ENCODE measurements around the gene RAD52. TPM values are rescaled to one million over a fixed set of nuclear protein-coding genes. Genes with fewer than 3 reads are reported as not detected.
A peak's percentile ranks its signal among the peaks of the same experiment; 100 is the strongest.

RAD52 gene
- total RNA-seq, 5 donors from 2014 or later (not counting 1 experiment from before 2014, with no cell fraction given), result 12.7 to 28.4 (median 18.3) TPM

GRCh38 chr12:902581-902980 is 46.9 kb downstream of the RAD52 start:
- H3K27me3 Mint-ChIP-seq, result no peaks in the 10 kb centered on the region
- no peak overlapping the region for H3K4me3 ChIP-seq (ENCODE audit: control insufficient read depth in 1 of 2, extremely low read depth in 1 of 2, low read length in 1 of 2)
- no peak overlapping the region for H3K27ac ChIP-seq (ENCODE audit: low read length)
- ATAC-seq (replicated peaks in 1 of 4) (no peak), DNase-seq (no peak)
- WGBS (ENCODE audit: insufficient coverage), result no CpG with 5 or more reads among the region's 3 CpGs
- peak overlapping the region; percentile 50 to 65 for H3K27ac Mint-ChIP-seq
- H3K27me3 ChIP-seq (replicated peaks in 1 of 2; ENCODE audit: control insufficient read depth in 2 of 2, extremely low read depth in 1 of 2, insufficient read depth in 2 of 2, low read length in 1 of 2), result no peaks in the 10 kb centered on the region
- peaks cover 23 to 37% (median 35%) of the 10 kb centered on the region in 3 donors for H3K4me1 Mint-ChIP-seq
- no peaks in the 10 kb centered on the region for H3K9me3 ChIP-seq
- H3K36me3 Mint-ChIP-seq, result peaks cover 69% of the 10 kb centered on the region
- H3K4me1 ChIP-seq (ENCODE audit: control insufficient read depth in 1 of 2, extremely low read depth in 1 of 2, insufficient read depth in 2 of 2, low read length in 2 of 2), result peaks cover 2% of the 10 kb centered on the region in 2 experiments
- no peaks in the 10 kb centered on the region for H3K9me3 Mint-ChIP-seq
- H3K36me3 ChIP-seq (ENCODE audit: control insufficient read depth in 2 of 2, extremely low read depth in 1 of 2, insufficient read depth in 1 of 2, low read length in 1 of 2), result peaks cover 16 to 96% of the 10 kb centered on the region in 2 donors
- ChIA-PET CTCF (interaction anchor here in 1 of 2 donors (1.0 kb wide), 1 partner anchor 703 kb away, joined by 3 read pairs; no protein-coding TSS in a partner anchor), POLR2A (no interaction called here)
- no peak overlapping the region for H3K4me3 Mint-ChIP-seq

GRCh38 chr12:897386-897785 is 52.1 kb downstream of the RAD52 start:
- ChIA-PET CTCF (no interaction called here), POLR2A (no interaction called here)
- no peaks in the 10 kb centered on the region for H3K27me3 Mint-ChIP-seq
- peaks cover 56% of the 10 kb centered on the region for H3K36me3 Mint-ChIP-seq
- peaks cover 18 to 82% of the 10 kb centered on the region in 2 donors for H3K36me3 ChIP-seq (ENCODE audit: control insufficient read depth in 2 of 2, extremely low read depth in 1 of 2, insufficient read depth in 1 of 2, low read length in 1 of 2)
- H3K9me3 Mint-ChIP-seq, result no peaks in the 10 kb centered on the region
- H3K27ac ChIP-seq (ENCODE audit: low read length), result no peak overlapping the region
- no peaks in the 10 kb centered on the region for H3K27me3 ChIP-seq (replicated peaks in 1 of 2; ENCODE audit: control insufficient read depth in 2 of 2, extremely low read depth in 1 of 2, insufficient read depth in 2 of 2, low read length in 1 of 2)
- no peaks in the 10 kb centered on the region for H3K4me1 ChIP-seq (ENCODE audit: control insufficient read depth in 1 of 2, extremely low read depth in 1 of 2, insufficient read depth in 2 of 2, low read length in 2 of 2)
- WGBS (ENCODE audit: insufficient coverage), result 100% methylated on average over 3 of the region's 4 CpGs
- no peaks in the 10 kb centered on the region for H3K9me3 ChIP-seq
- DNase-seq (no peak), ATAC-seq (replicated peaks in 1 of 4) (no peak)
- H3K4me1 Mint-ChIP-seq, result peaks cover 0 to 3% (median 0%) of the 10 kb centered on the region in 3 donors
- no peak overlapping the region for H3K4me3 Mint-ChIP-seq
- peak overlapping the region in 1 of 2 donors; percentile 12 for H3K27ac Mint-ChIP-seq
- no peak overlapping the region for H3K4me3 ChIP-seq (ENCODE audit: control insufficient read depth in 1 of 2, extremely low read depth in 1 of 2, low read length in 1 of 2)

- H3K4me3 ChIP-seq (ENCODE audit: control insufficient read depth in 1 of 2, extremely low read depth in 1 of 2, low read length in 1 of 2), result no peak overlapping the region
- POLR2A ChIA-PET, result interaction anchor here in 1 of 2 donors (0.5 kb wide), 1 partner anchor 22 kb away, joined by 4 read pairs; no protein-coding TSS in a partner anchor
- no peaks in the 10 kb centered on the region for H3K4me1 ChIP-seq (ENCODE audit: control insufficient read depth in 1 of 2, extremely low read depth in 1 of 2, insufficient read depth in 2 of 2, low read length in 2 of 2)
- WGBS (ENCODE audit: insufficient coverage), result 97% methylated on average over 3 of the region's 4 CpGs
- Mint-ChIP-seq H3K4me1 (peaks cover 0 to 2% (median 0%) of the 10 kb centered on the region in 3 donors), H3K36me3 (peaks cover 49% of the 10 kb centered on the region), H3K4me3 (no peak overlapping the region), H3K27ac (no peak overlapping the region), H3K27me3 (no peaks in the 10 kb centered on the region), H3K9me3 (no peaks in the 10 kb centered on the region)
- CTCF ChIA-PET, result no interaction called here
- no peaks in the 10 kb centered on the region for H3K9me3 ChIP-seq
- H3K27ac ChIP-seq (ENCODE audit: low read length), result no peak overlapping the region
- H3K27me3 ChIP-seq (replicated peaks in 1 of 2; ENCODE audit: control insufficient read depth in 2 of 2, extremely low read depth in 1 of 2, insufficient read depth in 2 of 2, low read length in 1 of 2), result no peaks in the 10 kb centered on the region
- peaks cover 18 to 75% of the 10 kb centered on the region in 2 donors for H3K36me3 ChIP-seq (ENCODE audit: control insufficient read depth in 2 of 2, extremely low read depth in 1 of 2, insufficient read depth in 1 of 2, low read length in 1 of 2)
- DNase-seq (no peak), ATAC-seq (replicated peaks in 1 of 4) (no peak)
These were observed 53.5 kb downstream of the RAD52 start for GRCh38 chr12:896031-896430.

GRCh38 chr12:894226-894625 is 55.3 kb downstream of the RAD52 start:
- Mint-ChIP-seq H3K4me3 (no peak overlapping the region), H3K36me3 (peaks cover 45% of the 10 kb centered on the region), H3K9me3 (no peaks in the 10 kb centered on the region), H3K4me1 (peaks cover 0 to 2% (median 0%) of the 10 kb centered on the region in 3 donors), H3K27ac (peak overlapping the region in 1 of 2 donors; percentile 11), H3K27me3 (no peaks in the 10 kb centered on the region)
- POLR2A ChIA-PET, result interaction anchor here in 1 of 2 donors (0.6 kb wide), 1 partner anchor 692 kb away, joined by 9 read pairs; no protein-coding TSS in a partner anchor
- CTCF ChIA-PET, result interaction anchor here in 1 of 2 donors (0.5 kb wide), 1 partner anchor 1976 kb away, joined by 6 read pairs; no protein-coding TSS in a partner anchor
- peaks cover 12 to 71% of the 10 kb centered on the region in 2 donors for H3K36me3 ChIP-seq (ENCODE audit: control insufficient read depth in 2 of 2, extremely low read depth in 1 of 2, insufficient read depth in 1 of 2, low read length in 1 of 2)
- no peaks in the 10 kb centered on the region for H3K4me1 ChIP-seq (ENCODE audit: control insufficient read depth in 1 of 2, extremely low read depth in 1 of 2, insufficient read depth in 2 of 2, low read length in 2 of 2)
- no peak for DNase-seq
- no peak overlapping the region for H3K4me3 ChIP-seq (ENCODE audit: control insufficient read depth in 1 of 2, extremely low read depth in 1 of 2, low read length in 1 of 2)
- ATAC-seq (replicated peaks in 1 of 4), result no peak
- no peaks in the 10 kb centered on the region for H3K27me3 ChIP-seq (replicated peaks in 1 of 2; ENCODE audit: control insufficient read depth in 2 of 2, extremely low read depth in 1 of 2, insufficient read depth in 2 of 2, low read length in 1 of 2)
- H3K27ac ChIP-seq (ENCODE audit: low read length), result no peak overlapping the region
- H3K9me3 ChIP-seq, result no peaks in the 10 kb centered on the region

GRCh38 chr12:886206-886605 is 63.3 kb downstream of the RAD52 start:
- Mint-ChIP-seq H3K36me3 (peaks cover 72% of the 10 kb centered on the region), H3K27ac (peak overlapping the region in 1 of 2 donors; percentile 19), H3K27me3 (no peaks in the 10 kb centered on the region), H3K9me3 (no peaks in the 10 kb centered on the region), H3K4me1 (no peaks in the 10 kb centered on the region), H3K4me3 (no peak overlapping the region)
- no peaks in the 10 kb centered on the region for H3K4me1 ChIP-seq (ENCODE audit: control insufficient read depth in 1 of 2, extremely low read depth in 1 of 2, insufficient read depth in 2 of 2, low read length in 2 of 2)
- H3K9me3 ChIP-seq, result no peaks in the 10 kb centered on the region
- H3K36me3 ChIP-seq (ENCODE audit: control insufficient read depth in 2 of 2, extremely low read depth in 1 of 2, insufficient read depth in 1 of 2, low read length in 1 of 2), result peaks cover 23 to 92% of the 10 kb centered on the region in 2 donors
- 83% methylated on average over 1 of the region's 2 CpGs for WGBS (ENCODE audit: insufficient coverage)
- ChIA-PET CTCF (no interaction called here), POLR2A (interaction anchor here in 1 of 2 donors (0.6 kb wide), 1 partner anchor 12 kb away, joined by 3 read pairs; no protein-coding TSS in a partner anchor)
- H3K27me3 ChIP-seq (replicated peaks in 1 of 2; ENCODE audit: control insufficient read depth in 2 of 2, extremely low read depth in 1 of 2, insufficient read depth in 2 of 2, low read length in 1 of 2), result no peaks in the 10 kb centered on the region
- H3K4me3 ChIP-seq (ENCODE audit: control insufficient read depth in 1 of 2, extremely low read depth in 1 of 2, low read length in 1 of 2), result no peak overlapping the region
- no peak overlapping the region for H3K27ac ChIP-seq (ENCODE audit: low read length)
- no peak for ATAC-seq (replicated peaks in 1 of 4)
- DNase-seq, result no peak

- ATAC-seq (replicated peaks in 1 of 4) (no peak), DNase-seq (no peak)
- H3K9me3 Mint-ChIP-seq, result no peaks in the 10 kb centered on the region
- 91% methylated on average over 1 of the region's 2 CpGs for WGBS (ENCODE audit: insufficient coverage)
- peak overlapping the region in 1 of 2 donors; percentile 71 for H3K27ac Mint-ChIP-seq
- ChIA-PET CTCF (no interaction called here), POLR2A (interaction anchor here (0.6 to 0.9 kb wide), 2 partner anchors 13 to 20 kb away, joined by 3 read pairs; no protein-coding TSS in a partner anchor)
- no peaks in the 10 kb centered on the region for H3K27me3 Mint-ChIP-seq
- peaks cover 72% of the 10 kb centered on the region for H3K36me3 Mint-ChIP-seq
- H3K9me3 ChIP-seq, result no peaks in the 10 kb centered on the region
- H3K27me3 ChIP-seq (replicated peaks in 1 of 2; ENCODE audit: control insufficient read depth in 2 of 2, extremely low read depth in 1 of 2, insufficient read depth in 2 of 2, low read length in 1 of 2), result no peaks in the 10 kb centered on the region
- H3K27ac ChIP-seq (ENCODE audit: low read length), result no peak overlapping the region
- no peaks in the 10 kb centered on the region for H3K4me1 Mint-ChIP-seq
- H3K4me3 ChIP-seq (ENCODE audit: control insufficient read depth in 1 of 2, extremely low read depth in 1 of 2, low read length in 1 of 2), result no peak overlapping the region
- no peaks in the 10 kb centered on the region for H3K4me1 ChIP-seq (ENCODE audit: control insufficient read depth in 1 of 2, extremely low read depth in 1 of 2, insufficient read depth in 2 of 2, low read length in 2 of 2)
- H3K36me3 ChIP-seq (ENCODE audit: control insufficient read depth in 2 of 2, extremely low read depth in 1 of 2, insufficient read depth in 1 of 2, low read length in 1 of 2), result peaks cover 26 to 96% of the 10 kb centered on the region in 2 donors
- no peak overlapping the region for H3K4me3 Mint-ChIP-seq
These were observed 63.8 kb downstream of the RAD52 start for GRCh38 chr12:885701-886100.

All from T-cell (primary cell).